ENCODE data around the gene CFAP157. TPM values are rescaled to one million over a fixed set of nuclear protein-coding genes. Genes with fewer than 3 reads are reported as not detected.

CFAP157 gene
- total and polyA plus RNA-seq, 2 of the 13 experiments (the other 11 are each of a cell fraction or from before 2014, with no cell fraction given), result 0.07 TPM; not detected in 1

- TF ChIP-seq ETS1 (CRISPR knock-in tag; IDR thresholded peaks at IDR 0.05) (no peak), THAP9 (CRISPR knock-in tag; IDR thresholded peaks at IDR 0.05; ENCODE audit: borderline replicate concordance) (0 out of 2 replicates have a peak, but pooled peaks have one; percentile 27), ZNF343 (CRISPR knock-in tag; IDR thresholded peaks at IDR 0.05) (no peak), MEIS2 (CRISPR knock-in tag; IDR thresholded peaks at IDR 0.05) (peak; percentile 70), LBX2 (CRISPR knock-in tag; IDR thresholded peaks at IDR 0.05; ENCODE audit: borderline replicate concordance) (no peak), SNRNP70 (IDR thresholded peaks at IDR 0.05; ENCODE audit: low read depth, low read length) (no peak), DDIT3 (CRISPR knock-in tag; IDR thresholded peaks at IDR 0.05) (no peak), ZBTB26 (CRISPR knock-in tag; IDR thresholded peaks at IDR 0.05; ENCODE audit: borderline replicate concordance) (no peak), ZNF644 (CRISPR knock-in tag; IDR thresholded peaks at IDR 0.05; ENCODE audit: low read depth) (peak; percentile 55; the same call in 1 of the 2 replicates), MXD4 (CRISPR knock-in tag; IDR thresholded peaks at IDR 0.05) (peak; percentile 61), NFIB (CRISPR knock-in tag; IDR thresholded peaks at IDR 0.05; ENCODE audit: borderline replicate concordance) (no peak), PHF21A (CRISPR knock-in tag; IDR thresholded peaks at IDR 0.05) (peak; percentile 60), SALL1 (CRISPR knock-in tag; IDR thresholded peaks at IDR 0.05) (peak; percentile 66), HNF4G (IDR thresholded peaks at IDR 0.05; ENCODE audit: borderline replicate concordance, low read depth, low read length) (peak; percentile 77; the same call in 1 of the 2 replicates), HNF4G (CRISPR knock-in tag; IDR thresholded peaks at IDR 0.05; ENCODE audit: borderline replicate concordance, low read depth) (no peak; the same call in 1 of the 2 replicates), ZNF564 (CRISPR knock-in tag; IDR thresholded peaks at IDR 0.05) (no peak), PTBP1 (IDR thresholded peaks at IDR 0.05; ENCODE audit: low read depth, low read length, poor library complexity, severe bottlenecking) (no peak), MXI1 (IDR thresholded peaks at IDR 0.05; ENCODE audit: borderline replicate concordance, low read depth, low read length) (peak; percentile 85; the same call in 1 of the 3 replicates), USF2 (IDR thresholded peaks at IDR 0.05; ENCODE audit: low read depth, low read length) (peak; percentile 38; the same call in 1 of the 2 replicates), USF2 (CRISPR knock-in tag; IDR thresholded peaks at IDR 0.05; ENCODE audit: borderline replicate concordance) (no peak), HDAC1 (CRISPR knock-in tag; IDR thresholded peaks at IDR 0.05) (peak; percentile 76)
Observed at GRCh38 chr9:127664678-127665507, 41.9 kb upstream of the CFAP157 start (continued).
